Measurements from ENCODE around the gene NUP98.

Gene NUP98

DNA sequence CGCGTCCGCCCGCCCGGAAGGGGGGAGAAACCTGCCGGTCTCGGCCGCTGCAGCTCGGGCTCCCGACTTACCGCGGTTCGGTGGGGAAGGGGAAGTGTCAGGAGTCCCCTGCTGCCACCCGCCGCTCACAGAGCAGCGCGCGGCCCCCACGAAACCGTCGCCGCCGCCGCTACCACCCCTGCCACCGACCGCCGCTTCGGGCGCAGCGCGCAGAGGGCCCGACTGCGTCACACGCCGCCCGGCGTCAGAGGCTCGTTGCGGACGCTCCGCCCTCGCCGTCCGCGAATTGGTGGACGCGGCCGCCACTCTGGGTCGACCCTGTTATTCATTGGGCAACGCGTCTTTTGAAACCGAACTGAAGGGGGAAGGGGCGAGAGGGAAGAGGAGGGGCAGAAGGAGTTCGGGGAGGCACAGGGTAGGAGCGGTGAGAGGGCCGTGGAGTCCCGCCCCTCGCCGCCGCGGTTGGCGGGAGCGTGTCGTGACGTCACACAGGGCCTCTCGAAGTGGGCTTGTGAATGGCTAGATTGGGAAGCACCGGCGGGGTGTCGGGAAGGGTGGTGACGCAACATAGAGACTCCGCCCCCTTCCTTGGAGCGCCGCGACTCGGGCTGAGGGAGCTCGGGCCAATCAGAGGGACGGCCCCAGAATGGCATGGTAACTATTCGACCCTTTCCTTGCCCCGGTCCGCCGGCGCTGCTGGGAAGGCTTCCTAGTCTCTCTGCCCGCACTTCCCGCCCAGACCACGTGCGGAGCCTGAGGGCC is at the start of gene NUP98:
Gene NUP98 (minus strand): TSS at position 226 of the 762 bp plus-strand sequence. CDS start 15,437 bp downstream, outside the sequence.
- DNase-seq (ENCODE audit: low spot score) = peak; percentile 97

- DNase-seq (ENCODE audit: low spot score) = no peak
These were observed 48.3 kb upstream of the NUP98 start for GRCh38 chr11:3845670-3846069.

DNA sequence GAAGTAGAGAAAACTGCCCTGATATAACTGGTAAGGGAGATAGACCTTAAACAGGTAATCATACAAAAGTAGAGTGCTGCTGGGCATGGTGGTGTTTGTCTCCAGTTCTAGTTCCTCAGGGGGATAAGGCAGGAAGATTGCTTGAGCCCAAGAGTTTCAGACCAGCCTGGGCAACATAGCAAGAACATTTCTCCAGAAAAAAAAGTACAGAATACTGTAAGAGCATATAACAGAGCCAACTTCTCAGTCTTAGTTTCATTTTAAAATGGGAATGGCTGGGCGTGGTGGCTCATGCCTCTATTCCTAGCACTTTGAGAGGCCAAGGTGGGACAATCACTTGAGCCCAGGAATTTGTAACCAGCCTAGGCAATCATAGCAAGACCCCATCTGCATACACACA is 47.9 kb upstream of the NUP98 start:
- DNase-seq (ENCODE audit: low spot score) = no peak

DNA sequence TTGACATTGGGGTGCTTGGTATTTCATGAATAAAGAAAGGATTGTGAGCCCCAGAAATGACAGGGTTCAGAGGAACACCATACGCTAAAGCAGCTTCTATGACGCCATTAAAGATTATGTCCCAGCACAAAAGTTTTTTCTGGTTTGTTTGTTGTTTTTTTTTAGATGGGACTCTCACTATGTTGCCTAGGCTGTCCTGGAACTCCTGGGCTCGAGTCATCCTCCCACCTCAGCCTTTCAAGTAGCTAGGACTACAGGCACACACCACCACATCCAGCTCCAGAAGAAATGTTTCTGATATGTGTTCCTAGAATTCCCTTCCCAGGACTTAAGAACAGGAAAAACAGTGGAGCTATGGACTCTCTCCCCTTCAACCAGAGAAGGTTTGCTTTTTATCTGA is 46.0 kb upstream of the NUP98 start:
- no peak for DNase-seq (ENCODE audit: low spot score)

DNA sequence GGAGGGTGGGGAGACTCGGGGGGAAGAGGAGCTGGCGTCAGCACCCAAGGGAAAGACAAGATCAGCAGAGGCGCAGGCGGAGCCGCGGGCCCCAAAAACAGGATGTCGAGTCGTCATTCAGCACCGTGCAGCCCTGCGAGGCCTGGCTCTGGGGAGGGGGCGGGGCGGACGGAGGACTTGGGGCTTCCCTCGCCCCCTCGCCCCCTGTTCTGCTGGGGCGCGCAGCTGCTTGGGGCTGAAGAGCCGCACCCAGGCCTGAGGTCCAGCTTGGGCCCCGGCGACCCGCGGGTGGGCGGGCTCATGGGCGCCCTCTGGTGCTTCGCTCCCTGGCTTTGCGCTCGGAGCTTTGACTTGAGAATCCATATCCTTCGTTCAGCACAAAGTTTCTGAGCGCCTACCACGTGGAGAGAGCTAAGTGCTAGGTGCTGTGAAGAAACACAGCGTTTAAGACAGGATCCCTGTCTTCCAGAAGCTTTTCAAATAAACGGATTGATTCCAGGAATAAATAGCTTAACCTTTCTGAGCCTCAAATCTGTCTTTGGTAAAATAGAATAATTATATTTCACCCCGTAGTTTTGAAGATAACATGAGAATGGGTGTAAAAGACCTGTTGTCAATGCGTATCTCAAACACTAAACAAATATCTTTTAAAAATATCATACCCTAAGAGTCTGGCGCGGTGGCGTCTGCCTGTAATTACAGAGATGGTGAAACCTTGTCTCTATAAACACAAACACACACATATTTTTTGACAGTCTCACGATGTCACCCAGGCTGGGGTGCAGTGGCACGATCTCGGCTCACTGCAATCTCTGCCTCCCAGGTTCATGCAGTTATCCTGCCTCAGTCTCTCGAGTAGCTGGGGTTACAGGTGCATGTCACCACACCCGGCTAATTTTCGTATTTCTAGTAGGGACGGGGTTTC is 44.3 kb upstream of the NUP98 start:
- DNase-seq (ENCODE audit: low spot score) = peak; percentile 87

DNA sequence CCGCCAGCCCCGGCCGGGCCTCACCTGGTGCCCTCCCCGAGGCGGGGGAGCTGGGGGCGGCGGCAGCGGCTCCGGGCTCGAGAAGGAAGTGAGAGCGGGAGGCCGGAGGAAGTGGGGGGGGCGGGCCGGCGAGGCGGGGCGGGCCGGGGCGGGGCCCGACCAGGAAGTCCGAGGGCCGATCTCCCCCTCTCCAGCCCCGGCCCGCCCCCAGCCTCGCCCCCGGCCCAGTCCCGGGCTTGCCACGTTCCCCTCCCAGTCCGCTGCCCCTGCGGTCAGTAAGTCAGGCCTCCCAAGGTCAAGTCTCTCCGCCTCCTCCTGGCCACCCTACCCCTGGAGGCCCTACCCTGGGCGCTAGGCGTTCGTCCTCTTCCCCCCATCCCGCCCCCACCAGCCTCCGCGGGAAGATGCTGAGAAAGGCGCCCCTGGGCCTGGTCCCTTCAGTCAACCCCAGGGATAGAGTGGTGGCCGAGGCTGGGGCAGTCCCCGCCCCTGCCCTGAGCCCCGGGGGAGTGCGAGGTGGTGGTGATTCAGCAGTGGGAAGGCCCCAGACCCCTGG is 43.6 kb upstream of the NUP98 start, which contains the start of gene RHOG:
Gene RHOG (minus strand): TSS at position 90 of the 556 bp plus-strand sequence. CDS start 12,821 bp downstream, outside the sequence.
- peak; percentile 86 for DNase-seq (ENCODE audit: low spot score)

DNA sequence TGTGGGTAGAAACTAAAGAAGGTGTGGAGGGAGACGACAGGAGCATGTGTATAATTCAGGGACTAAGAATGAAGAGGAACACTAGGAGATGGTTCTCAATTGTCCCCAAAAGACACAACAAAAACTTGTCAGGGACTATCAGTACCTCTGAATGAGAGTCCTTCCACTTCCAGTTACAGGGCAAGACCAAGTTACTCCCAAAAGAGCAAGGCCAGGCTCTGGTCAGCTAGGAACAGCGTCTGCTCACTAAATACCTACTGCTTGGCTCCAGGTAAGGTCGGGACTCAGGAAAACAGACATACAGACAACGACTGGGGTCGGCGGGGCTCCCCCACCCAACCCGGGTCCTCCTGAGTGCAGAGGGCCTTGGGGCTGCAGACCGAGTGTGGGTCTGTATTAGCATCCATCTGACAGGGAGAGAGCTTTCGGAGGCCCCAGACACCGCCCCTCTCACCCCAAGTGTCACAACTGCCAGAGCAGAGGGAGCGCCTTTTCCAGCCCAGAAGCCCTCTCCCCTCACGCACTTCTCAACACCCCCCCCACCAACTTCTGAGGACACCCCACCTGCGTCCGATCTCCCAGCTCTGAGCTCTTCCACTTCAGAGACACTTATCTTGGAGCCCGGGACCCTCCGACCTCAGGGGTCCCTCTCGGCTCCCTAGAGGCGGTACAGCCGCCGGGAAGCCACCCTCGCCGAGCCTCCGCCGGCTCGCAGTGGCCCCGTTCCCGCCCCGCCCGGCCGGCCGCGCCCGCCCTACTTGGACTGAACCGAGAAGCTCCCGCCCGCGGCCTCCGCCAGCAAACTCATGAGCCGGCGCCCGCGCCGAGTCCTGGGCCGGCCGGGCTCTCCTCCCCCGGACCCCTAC is 42.9 kb upstream of the NUP98 start:
- DNase-seq (ENCODE audit: low spot score) = peak; percentile 48

DNA sequence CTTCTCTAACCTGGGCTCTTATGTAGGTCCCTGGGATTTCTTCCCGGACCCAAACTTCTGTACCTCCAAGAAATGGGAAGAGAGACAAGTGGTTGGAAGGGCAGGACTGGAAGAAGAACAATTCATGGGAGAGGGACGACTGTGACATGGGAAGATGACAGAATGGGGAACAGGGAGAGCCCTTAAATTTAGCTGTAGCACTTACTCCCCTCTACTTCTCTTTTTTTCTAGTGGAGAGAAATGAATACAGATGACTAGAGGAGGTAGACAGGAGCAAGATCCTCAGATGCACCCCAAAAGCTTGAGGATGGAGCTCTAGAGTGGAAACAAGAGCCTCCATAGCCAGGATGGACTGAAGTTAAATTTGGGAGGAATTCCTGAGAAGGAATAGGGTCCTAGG is 41.1 kb upstream of the NUP98 start:
- DNase-seq (ENCODE audit: low spot score) = no peak

- DNase-seq (ENCODE audit: low spot score) = no peak
These were observed 40.4 kb upstream of the NUP98 start for GRCh38 chr11:3837793-3838192.

DNA sequence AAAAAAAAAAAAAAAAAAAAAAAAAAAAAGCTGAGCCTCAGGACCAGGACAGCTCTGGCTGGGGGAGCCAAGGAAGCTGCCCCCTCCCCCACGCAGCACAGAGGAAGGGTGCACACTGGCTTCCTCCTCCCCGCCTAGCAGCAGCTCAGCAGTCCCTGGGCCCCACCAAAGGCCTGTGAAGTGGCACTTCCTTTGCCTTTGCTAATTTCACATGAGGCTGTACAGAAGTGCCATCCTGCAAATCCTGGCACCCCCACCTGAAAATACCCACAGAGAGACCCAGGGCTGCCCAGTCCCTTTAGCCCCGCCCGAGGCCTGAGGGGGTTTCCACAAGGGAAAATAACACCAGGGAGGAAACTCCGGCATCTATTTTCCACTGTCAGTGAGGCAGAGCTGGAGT is 39.5 kb upstream of the NUP98 start:
- no peak for DNase-seq (ENCODE audit: low spot score)

DNA sequence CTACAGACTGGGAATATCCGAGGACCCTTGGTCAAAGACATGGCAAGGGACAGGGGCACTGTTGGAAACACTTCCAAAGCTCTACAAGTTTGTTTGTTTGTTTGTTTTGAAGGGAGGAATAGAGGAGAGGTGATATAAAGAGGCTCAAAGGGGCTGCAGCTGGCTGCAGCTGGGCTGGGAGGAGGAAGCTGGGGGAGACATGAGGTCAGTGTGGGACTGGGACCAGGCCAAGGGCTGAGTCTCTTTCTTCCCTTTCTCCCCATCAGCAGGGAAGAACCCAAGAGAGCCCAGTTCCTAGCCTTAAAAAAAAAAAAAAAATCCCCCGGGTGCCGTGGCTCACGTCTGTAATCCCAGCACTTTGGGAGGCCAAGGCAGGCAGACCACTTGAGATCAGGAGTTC is 38.4 kb upstream of the NUP98 start:
- no peak for DNase-seq (ENCODE audit: low spot score)

DNA sequence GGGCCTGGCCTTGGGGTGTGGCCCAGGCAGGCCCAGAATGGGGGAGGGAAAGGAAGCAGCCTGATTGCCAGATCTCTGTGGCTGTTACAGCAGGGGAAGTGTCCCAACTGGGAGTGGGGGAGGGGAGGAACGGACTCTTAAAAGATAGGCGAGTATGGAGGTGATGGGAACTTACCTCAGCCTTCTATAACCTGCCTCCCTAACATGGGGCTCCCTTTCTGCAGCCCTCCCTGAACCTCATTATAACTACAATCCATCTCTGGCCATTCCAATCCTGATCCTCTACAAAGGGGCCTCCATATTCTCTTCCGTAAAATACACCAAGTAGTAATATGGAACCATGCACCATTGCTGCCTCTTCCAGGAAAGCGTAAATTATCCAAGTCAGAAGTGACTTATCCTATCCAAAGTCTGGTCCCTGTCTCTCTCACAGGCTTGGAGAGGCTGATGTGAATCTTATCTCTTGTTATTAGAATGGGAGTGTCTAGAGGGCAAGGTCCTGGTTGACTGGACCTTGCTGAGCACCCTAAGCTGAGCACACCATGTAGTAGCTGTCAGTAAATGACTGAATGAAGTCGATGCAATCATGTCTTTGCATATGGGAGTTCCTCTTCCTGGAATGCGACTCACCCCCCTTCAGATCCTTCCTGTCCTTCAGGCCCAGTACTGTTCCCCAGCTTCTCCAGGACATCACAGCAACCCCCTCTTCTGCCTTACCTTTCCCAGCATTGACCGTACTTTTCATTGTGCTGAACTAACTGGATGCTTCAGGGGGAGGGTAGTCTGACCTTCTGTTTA is 37.5 kb upstream of the NUP98 start:
- no peak for DNase-seq (ENCODE audit: low spot score)

DNA sequence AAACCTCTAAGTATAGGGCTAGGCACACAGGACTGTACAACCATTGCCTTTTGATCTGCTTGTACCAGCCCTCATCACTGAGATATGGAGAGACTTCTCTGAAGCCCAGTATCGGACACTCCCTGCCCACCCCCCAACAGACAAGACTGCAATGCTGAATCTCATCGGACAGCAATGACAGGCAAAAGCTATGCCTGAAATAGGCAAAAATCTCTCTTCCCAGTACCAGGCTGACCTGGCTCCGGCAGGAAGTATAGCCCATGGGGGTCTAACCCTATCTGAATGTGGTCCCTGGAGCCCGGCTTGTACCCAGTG is 37.0 kb upstream of the NUP98 start:
- no peak for DNase-seq (ENCODE audit: low spot score)

GRCh38 chr11:3833449-3833848 is 36.1 kb upstream of the NUP98 start:
- DNase-seq (ENCODE audit: low spot score) = no peak

DNA sequence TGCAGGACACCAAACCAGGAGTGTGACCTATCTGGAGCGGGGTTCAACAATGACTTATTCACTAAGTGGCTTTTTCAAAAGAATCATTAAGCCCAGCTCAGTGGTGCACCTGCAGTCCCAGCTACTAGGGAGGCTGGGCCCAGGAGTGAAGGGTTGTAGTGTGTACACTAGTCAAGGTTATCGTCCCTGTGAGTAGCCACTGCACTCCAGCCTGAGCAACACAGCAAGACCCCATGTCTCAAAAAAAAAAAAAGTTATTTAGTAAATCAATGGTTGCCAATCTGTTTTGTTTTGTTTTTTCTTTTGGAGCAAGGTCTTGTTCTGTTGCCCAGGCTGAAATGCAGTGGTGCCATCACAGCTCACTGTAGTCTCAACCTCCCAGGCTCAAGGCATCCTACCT is 35.5 kb upstream of the NUP98 start:
- no peak for DNase-seq (ENCODE audit: low spot score)

- no peak for DNase-seq (ENCODE audit: low spot score)
These were observed 34.3 kb upstream of the NUP98 start for GRCh38 chr11:3831378-3832239.

GRCh38 chr11:3830730-3831129 is 33.4 kb upstream of the NUP98 start:
- no peak for DNase-seq (ENCODE audit: low spot score)

DNA sequence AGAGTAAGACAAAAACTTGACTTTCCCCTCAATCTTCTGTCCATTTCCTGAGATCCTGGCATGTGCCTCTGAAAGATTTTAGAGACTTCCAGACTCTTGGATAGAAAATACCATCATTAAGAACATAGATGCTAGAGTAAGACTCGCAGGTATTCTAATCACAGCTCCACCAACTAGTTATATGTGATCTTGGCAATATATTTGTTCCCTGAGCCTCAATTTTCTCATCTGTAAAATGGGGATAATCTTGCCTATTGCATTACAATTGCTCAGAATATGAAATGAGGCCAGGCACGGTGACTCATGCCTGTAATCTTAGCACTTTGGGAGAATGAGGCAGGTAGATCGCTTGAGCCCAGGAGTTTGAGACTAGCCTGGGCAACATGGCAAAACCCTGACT is 32.7 kb upstream of the NUP98 start:
- no peak for DNase-seq (ENCODE audit: low spot score)

DNA sequence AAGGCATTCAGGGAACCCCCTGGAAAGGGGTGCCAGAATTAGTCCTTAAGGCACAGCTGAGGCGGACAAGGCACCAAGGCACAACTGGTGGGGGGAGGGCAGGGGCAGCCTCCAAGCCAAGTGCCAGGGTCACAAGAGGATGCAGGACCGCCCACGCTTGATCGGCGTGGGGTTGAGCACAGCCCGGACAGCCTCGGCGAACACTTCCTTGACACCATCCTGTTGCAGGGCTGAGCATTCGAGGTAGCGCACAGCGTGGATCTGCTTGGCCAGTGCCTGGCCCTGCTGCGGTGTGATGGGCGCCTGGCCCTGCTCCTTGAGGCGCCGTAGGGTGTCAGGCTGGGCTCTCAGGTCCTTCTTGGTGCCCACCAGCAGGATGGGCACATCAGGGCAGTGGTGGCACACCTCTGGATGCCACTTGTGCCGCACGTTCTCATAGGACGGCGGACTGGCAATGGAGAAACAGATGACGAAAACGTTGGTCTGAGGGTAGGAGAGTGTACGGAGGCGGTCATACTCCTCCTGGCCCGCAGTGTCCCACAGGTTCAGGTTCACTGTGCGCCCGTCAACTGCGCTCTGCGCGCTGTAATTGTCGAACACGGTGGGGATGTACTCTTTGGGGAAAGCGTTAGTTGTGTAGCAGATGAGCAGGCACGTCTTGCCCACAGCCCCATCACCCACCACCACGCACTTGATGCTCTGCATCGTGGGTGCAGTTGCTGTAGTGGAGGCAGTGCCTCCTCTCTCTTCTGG is 30.3 kb upstream of the NUP98 start:
- no peak for DNase-seq (ENCODE audit: low spot score)
